Spleen (tissue), 7 donors: ENCODE measurements around the gene PHF20.

Experiments used
- CTCF ChIP-seq, 11 experiments: fragments of 200-600 bp in 7 of 11; fragments of 450-650 bp in 4 of 11; sonication (generic) in 4 of 11; IDR thresholded peaks in 8 of 11; conservative IDR thresholded peaks in 3 of 11; 1 replicate in 7 of 11; 2 replicates in 4 of 11; pipeline versions ENCODE4 v1.4.0 to v1.8.0; 2016 to 2021; ENCODE audit warnings: antibody characterized with exemption in 11 of 11, inconsistent platforms in 4 of 11, mild to moderate bottlenecking in 1 of 11
- POLR2A ChIP-seq, 3 donors: fragments of 450-650 bp; IDR thresholded peaks; one replicate each; pipeline ENCODE4 v1.5.1; 2017; ENCODE audit warnings: antibody characterized with exemption in 3 of 3, mild to moderate bottlenecking in 1 of 3
- donor health status: DM: no; HTN: no; CAD: no; lungs with moderate emphysema.
- donor health status: DM: no; HTN: no; CAD: no.
- donor health status: DM: no; HTN: no; CAD: no.

- no peak for TF ChIP-seq POLR2A (IDR thresholded peaks at IDR 0.05)
- TF ChIP-seq CTCF (IDR thresholded peaks at IDR 0.05 in 8 of 11, conservative IDR thresholded peaks at IDR 0.05 in 3 of 11): no peak
Measured at GRCh38 chr20:35929301-35929700, 157.5 kb downstream of the PHF20 start.
